HG02852 (cell line): ENCODE results near the gene PPP1R13L.

Experiments used
- ATAC-seq: cut with Tn5 transposase; IDR thresholded peaks from one replicate; pipeline ENCODE4 v1.9.1; 2021; ENCODE audit warnings: mild to moderate bottlenecking, moderate library complexity; ENCODE audit not compliant: unreplicated experiment

The PPP1R13L gene

DNA sequence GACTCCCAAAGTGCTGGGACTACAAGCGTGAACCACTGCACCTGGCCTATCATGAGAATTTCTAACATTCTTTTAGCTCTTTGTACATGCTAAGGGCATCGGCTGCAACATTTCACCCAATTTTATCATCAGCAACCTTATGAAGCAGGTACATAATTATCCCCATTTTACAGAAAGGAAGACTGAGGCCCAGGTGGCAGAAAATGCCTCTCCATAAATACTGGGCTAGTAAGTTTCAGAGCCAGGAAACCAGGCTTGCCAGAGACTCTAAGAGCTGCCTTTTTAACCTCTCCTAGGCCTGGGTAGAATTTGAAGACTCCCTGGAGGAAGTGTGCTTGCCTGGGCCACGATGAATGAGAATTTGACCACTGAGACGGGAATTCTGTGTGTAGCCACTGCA, 36.7 kb downstream of the PPP1R13L start:
- ATAC-seq, result no peak

DNA sequence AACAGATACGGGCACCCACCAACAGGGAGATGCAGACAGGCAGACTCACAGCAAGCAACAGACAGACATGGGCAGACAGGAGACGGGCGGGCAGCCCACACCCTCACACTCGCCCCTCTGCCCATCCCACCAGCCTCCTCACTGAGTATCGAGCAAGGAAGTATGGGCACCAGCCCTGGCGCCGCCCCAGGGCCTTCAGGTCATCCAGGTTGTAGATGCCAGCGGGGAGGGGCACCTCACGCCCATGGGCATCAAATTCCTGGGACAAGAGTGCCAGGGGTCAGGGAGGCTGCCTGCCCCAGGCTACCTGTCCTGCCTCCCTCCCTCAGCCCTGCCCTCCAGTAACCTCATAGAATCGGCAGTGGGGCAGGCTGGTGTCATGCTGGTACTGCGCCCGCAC, 40.2 kb downstream of the PPP1R13L start:
- no peak for ATAC-seq

- ATAC-seq, result no peak
Observed at GRCh38 chr19:45363861-45364459, 40.9 kb downstream of the PPP1R13L start.

DNA sequence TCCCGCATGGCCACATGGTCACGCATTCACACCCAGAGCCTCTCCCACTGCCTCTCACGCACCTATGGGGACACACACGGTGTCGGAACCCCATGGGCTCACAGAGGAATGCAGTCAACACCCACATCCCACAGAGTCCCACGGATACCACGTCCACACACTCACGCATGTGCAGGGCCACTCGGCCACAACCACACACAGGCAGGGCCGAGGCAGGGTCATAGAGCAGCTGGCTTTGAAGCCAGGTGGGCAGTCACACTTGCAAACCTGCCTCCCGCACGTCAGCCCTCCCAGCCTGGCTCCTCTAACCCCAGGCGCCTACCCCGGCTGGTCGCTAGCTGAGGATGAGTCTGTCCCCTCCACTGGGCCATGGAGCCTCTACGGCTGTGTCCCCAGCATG, 42.6 kb downstream of the PPP1R13L start:
- ATAC-seq, result no peak

DNA sequence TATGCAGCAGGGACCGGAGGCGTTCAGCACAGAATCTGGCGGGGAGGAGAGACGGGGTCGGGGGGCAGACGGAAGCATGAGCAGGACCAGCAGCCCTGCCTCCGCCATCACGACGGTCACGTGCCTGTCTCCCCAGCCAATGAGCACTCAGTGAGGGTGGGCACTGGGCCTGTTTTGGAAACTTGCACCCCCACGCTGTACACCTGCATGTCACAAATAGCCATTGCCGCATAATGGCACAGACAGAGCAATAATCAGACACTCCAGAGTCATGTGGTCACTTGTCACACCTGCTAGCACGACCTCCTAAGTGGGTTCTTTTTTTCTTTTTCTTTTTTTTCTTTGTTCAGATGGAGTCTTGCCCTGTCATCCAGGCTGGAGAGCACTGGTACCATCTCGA, 43.3 kb downstream of the PPP1R13L start:
- ATAC-seq, result no peak

- ATAC-seq, result no peak
Observed at GRCh38 chr19:45358213-45358792, 46.6 kb downstream of the PPP1R13L start.

DNA sequence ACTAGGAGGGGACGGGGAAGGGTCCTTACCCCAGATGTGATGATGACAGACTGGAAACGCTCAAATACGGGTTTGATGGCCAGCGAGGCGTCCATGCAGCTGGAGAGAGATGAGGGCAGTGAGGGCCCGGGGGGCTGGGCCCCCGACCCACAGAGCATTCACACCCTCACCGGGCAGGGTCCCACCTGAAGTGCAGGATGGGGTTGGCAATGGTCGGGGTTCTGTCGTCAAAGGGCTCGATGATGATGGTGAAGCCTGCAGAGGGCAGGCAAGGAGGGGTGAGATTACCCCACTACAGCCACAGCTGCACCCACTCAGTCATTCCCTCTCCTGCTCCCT, 47.5 kb downstream of the PPP1R13L start:
- no peak for ATAC-seq

- ATAC-seq, result no peak
Observed at GRCh38 chr19:45356760-45357444, 48.0 kb downstream of the PPP1R13L start.

GRCh38 chr19:45355910-45356309, 49.0 kb downstream of the PPP1R13L start:
- ATAC-seq, result no peak

DNA sequence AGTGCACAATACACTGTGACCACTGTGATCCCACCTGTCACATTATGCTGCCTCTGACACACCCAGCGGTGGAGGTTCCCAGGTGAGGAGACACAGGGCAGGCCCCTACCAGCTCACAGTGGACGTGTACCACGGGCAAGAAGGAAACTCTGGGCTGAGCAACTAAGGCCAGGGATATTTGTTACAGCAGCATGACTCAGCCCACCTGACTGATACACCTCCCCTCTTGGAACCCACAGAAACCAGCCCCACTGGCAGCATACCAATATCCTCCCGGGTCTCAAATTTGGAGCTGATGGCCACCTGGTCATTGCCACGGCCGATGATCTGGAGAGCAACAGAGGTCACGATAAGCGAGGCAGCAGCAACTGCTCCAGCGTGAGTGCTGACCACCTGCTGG, 49.5 kb downstream of the PPP1R13L start:
- ATAC-seq, result no peak

DNA sequence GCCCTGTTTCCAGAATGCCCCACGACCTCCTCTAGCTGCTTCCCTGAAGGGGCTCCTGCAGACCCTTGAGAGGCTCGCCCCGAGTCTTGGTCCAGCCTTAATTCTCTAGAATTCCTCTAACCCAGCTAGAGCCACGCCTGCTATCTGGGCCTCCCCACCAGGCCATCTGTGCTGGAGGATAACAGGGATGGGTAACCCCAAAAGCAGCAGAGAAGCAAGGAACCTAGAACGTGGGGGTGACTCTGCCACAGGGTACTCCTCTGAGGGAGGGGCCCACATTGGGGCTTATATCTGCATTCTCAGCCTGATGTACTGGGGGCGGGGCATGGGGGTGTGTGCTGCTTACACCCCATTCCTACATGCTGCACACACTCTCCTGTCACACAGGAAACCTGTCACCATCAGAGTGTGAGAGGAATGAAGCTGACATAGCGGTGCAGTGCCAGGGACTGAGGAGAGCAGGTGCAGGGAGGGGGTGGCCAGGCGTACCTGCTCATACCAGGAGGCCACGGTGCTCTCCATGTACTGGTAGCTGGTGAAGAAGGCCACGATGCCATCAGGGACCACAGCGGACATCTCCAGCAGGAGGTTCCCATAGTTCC, 50.5 kb downstream of the PPP1R13L start:
- no peak for ATAC-seq

DNA sequence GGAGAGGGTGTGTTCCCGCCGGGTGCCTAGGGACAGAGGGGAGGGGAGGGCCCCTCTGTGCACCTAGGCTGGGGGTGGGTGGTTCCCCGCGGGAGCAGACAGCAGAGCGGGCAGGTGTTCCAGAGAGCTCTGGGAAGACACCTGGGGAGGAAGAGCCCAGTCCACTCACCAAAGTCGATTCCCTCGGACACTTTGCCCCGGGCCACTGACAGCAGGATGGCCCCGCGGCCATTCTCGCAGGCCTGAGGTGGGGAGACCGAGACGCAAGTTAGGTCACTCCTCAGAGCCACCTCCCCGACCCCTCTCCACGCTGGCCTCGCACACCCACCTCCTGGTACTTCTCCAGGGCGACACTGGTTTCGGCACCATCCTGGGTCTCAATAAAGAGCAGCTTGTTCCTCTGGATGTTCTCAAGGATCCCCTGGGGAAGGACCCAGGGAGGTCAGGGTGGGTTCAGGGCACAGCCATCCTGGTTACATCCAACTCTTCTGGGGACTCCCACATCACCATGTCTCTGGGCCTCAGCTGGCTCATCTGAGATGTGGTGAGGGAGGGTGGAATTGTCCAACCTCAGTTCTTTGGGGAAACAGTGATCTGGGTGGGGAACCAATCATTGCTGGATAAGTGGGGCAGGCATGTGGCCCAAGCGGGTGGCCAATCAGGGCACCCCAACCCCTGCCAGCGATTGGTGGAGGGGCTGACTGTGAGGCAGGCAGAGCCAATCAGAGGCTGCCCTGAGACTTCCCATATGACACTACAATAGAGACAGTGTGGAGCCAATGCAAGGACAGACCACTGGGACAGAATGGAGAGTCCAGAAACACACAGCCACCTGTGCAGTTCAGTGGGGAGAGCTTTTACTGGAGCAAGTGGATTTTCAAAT, 51.7 kb downstream of the PPP1R13L start:
- ATAC-seq, result no peak

GRCh38 chr19:45352471-45352870, 52.4 kb downstream of the PPP1R13L start:
- ATAC-seq, result no peak

- no peak for ATAC-seq
Observed at GRCh38 chr19:45352062-45352461, 52.8 kb downstream of the PPP1R13L start.

GRCh38 chr19:45351401-45351952, 53.4 kb downstream of the PPP1R13L start:
- ATAC-seq, result no peak

DNA sequence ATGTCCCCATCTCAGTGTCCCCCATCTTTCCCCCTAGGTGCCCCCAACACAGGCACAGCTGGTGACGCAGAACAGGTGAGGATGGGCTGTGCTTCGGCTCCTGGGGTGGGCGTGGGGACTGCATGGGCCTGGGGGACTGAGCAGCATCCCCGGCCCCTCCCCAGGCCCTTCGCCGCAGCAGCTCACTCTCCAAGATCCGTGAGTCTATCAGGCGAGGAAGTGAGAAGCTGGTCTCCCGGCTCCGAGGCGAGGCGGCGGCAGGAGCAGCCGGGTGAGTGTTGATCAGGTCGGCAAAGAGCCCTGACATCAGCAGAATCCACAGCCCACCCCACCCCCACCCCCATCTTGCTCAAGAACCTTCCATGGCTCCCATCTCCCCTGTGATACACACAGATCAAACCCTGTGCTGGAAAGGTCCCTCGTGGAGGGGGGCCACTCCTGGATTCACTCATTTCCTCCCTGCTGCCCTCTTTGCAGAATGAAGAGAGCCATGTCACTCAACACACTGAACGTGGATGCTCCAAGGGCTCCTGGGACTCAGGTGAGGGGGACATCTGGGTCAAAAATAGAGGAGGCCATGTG, 54.3 kb downstream of the PPP1R13L start:
- no peak for ATAC-seq

GRCh38 chr19:45349430-45349941, 55.4 kb downstream of the PPP1R13L start:
- ATAC-seq, result no peak

DNA sequence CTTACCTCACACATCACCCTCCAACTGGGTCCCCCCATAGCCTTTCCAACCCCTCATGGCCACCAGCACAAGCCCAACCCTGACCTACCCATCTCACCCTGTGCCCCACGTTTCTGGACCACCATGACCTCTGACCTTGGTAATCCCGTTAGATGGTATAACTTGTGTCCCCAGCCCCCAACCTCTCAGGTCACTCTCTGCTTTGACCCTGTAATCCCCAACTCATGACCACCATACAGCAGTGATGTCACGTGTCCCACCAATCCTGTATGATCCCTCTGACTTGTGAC, 55.8 kb downstream of the PPP1R13L start:
- no peak for ATAC-seq

GRCh38 chr19:45348367-45349125, 56.3 kb downstream of the PPP1R13L start:
- ATAC-seq, result no peak
